ENCODE results near the gene IL15.

DNA sequence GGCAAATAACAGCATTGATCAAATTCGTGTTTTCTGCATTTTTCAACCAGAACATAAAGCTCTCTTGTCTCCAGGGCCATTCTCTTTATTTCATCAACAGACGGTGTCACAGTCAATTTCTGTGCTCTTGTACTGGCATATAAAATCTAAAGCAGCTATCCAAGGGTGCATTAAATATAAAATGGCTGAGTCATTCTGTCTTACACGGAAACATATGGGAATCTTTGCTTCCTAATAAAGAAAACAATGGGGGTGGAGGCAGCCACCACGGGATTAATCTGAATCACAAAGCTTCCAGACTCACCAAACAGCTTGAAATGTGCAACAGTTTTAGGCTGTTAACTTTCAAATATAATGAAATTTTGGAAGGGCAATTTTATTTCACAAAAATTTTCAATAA, 132.6 kb downstream of the IL15 start:
- no peak for TF ChIP-seq CTCF (IDR thresholded peaks at IDR 0.05)
- no peak for TF ChIP-seq POLR2AphosphoS5 (IDR thresholded peaks at IDR 0.05)
- TF ChIP-seq EP300 (IDR thresholded peaks at IDR 0.05) = no peak

All from suprapubic skin (tissue), 4 donors.